HepG2 (cell line): ENCODE data around the gene TAS2R40. TPM values are rescaled to one million over a fixed set of nuclear protein-coding genes. Genes with fewer than 3 reads are reported as not detected.

ENCODE experiments used
- AGO1 ChIP-seq: fragments of 200-400 bp; formaldehyde crosslinking; IDR thresholded peaks from 2 replicates; pipeline ENCODE4 v1.6.1; 2017; ENCODE audit warnings: mild to moderate bottlenecking, low read depth, low read length, moderate library complexity; ENCODE audit not compliant: poor library complexity, severe bottlenecking
- AKAP8 ChIP-seq: sonication (generic); formaldehyde crosslinking; IDR thresholded peaks from 2 replicates; pipeline ENCODE4 v1.5.1; 2020; ENCODE audit warnings: mild to moderate bottlenecking, missing genetic modification reagents
- ARNT ChIP-seq: fragments of 450-650 bp; IDR thresholded peaks from 2 replicates; pipeline ENCODE4 v1.6.1; 2017
- ATAD3A ChIP-seq: sonication (generic); formaldehyde crosslinking; IDR thresholded peaks from 2 replicates; pipeline ENCODE4 v1.4.0; 2020; ENCODE audit warnings: missing genetic modification reagents
- DMTF1 ChIP-seq: sonication (generic); formaldehyde crosslinking; IDR thresholded peaks from 2 replicates; pipeline ENCODE4 v1.4.0; 2020; ENCODE audit warnings: mild to moderate bottlenecking, missing genetic modification reagents
- DNMT1 ChIP-seq: sonication (generic); formaldehyde crosslinking; IDR thresholded peaks from 2 replicates; pipeline ENCODE4 v1.5.1; 2020; ENCODE audit warnings: mild to moderate bottlenecking, missing genetic modification reagents
- HOXA5 ChIP-seq: sonication (generic); formaldehyde crosslinking; IDR thresholded peaks from 2 replicates; pipeline ENCODE4 v1.4.0; 2020; ENCODE audit warnings: missing genetic modification reagents
- IKZF4 ChIP-seq: sonication (generic); formaldehyde crosslinking; IDR thresholded peaks from 2 replicates; pipeline ENCODE4 v1.5.1; 2020; ENCODE audit warnings: borderline replicate concordance, mild to moderate bottlenecking, low read depth, missing genetic modification reagents; ENCODE audit errors: not compliant biosample characterization
- IKZF5 ChIP-seq: IDR thresholded peaks from 2 replicates; pipeline ENCODE4 v1.6.1; 2018; ENCODE audit warnings: missing genetic modification reagents, mild to moderate bottlenecking, missing compliant biosample characterization
- KLF13 ChIP-seq: sonication (generic); formaldehyde crosslinking; IDR thresholded peaks from 2 replicates; pipeline ENCODE4 v1.4.0; 2020; ENCODE audit warnings: mild to moderate bottlenecking, missing genetic modification reagents
- MAZ ChIP-seq, 2 experiments: sonication (generic) in 1 of 2; formaldehyde crosslinking in 1 of 2; IDR thresholded peaks; 2 replicates each; pipeline versions ENCODE4 v1.5.0 to v1.6.1; 2012 to 2020; ENCODE audit warnings: low read depth in 2 of 2, mild to moderate bottlenecking in 2 of 2, borderline replicate concordance in 1 of 2, improper control_type of control experiment in 1 of 2, low read length in 1 of 2, missing genetic modification reagents in 1 of 2, moderate library complexity in 1 of 2
- NFKB2 ChIP-seq: sonication (generic); formaldehyde crosslinking; IDR thresholded peaks from 2 replicates; pipeline ENCODE4 v1.4.0; 2020; ENCODE audit warnings: missing genetic modification reagents, borderline replicate concordance
- NKX3-1 ChIP-seq: sonication (generic); formaldehyde crosslinking; IDR thresholded peaks from 2 replicates; pipeline ENCODE4 v1.5.0; 2020; ENCODE audit warnings: missing genetic modification reagents
- PAWR ChIP-seq: sonication (generic); formaldehyde crosslinking; IDR thresholded peaks from 2 replicates; pipeline ENCODE4 v1.4.0; 2020; ENCODE audit warnings: missing genetic modification reagents, mild to moderate bottlenecking, borderline replicate concordance
- PRDM15 ChIP-seq: sonication (generic); formaldehyde crosslinking; IDR thresholded peaks from 2 replicates; pipeline ENCODE4 v1.4.0; 2020; ENCODE audit warnings: missing genetic modification reagents
- TAF15 ChIP-seq: fragments of 200-400 bp; formaldehyde crosslinking; IDR thresholded peaks from one replicate; pipeline ENCODE4 v1.6.1; 2018; ENCODE audit warnings: mild to moderate bottlenecking, low read depth, low read length; ENCODE audit not compliant: poor library complexity, severe bottlenecking
- TP53 ChIP-seq: sonication (generic); formaldehyde crosslinking; conservative IDR thresholded peaks from 2 replicates; pipeline ENCODE4 v1.4.0; 2020; ENCODE audit warnings: missing genetic modification reagents
- ZFYVE20 ChIP-seq: sonication (generic); formaldehyde crosslinking; IDR thresholded peaks from 2 replicates; pipeline ENCODE4 v1.8.0; 2023; ENCODE audit warnings: low read depth, mild to moderate bottlenecking, moderate library complexity, missing genetic modification reagents, borderline replicate concordance
- ZMAT3 ChIP-seq: sonication (generic); formaldehyde crosslinking; conservative IDR thresholded peaks from 2 replicates; pipeline ENCODE4 v1.7.0; 2021; ENCODE audit warnings: missing genetic modification reagents
- ZNF564 ChIP-seq: sonication (generic); formaldehyde crosslinking; IDR thresholded peaks from 2 replicates; pipeline ENCODE4 v1.8.1; 2023; ENCODE audit warnings: mild to moderate bottlenecking, missing genetic modification reagents
- ZNF766 ChIP-seq: sonication (generic); formaldehyde crosslinking; IDR thresholded peaks from 2 replicates; pipeline ENCODE4 v1.5.0; 2020; ENCODE audit warnings: missing genetic modification reagents, borderline replicate concordance
- polyA plus RNA-seq, 8 experiments: library from polyadenylated mRNA; depleted of rRNA in 3 of 8; stranded (reverse) in 7 of 8; unstranded in 1 of 8; fragments of >200 nt; fragmentation: Illumina TruSeq in 4 of 8; extraction: Trizol in 4 of 8; gene quantifications; 2 replicates each; pipeline versions ENCODE4 v1.2.1 to v1.2.3, GENCODE V29; 2011 to 2016; ENCODE audit warnings: low read depth in 4 of 8, missing spikeins in 1 of 8, mixed read lengths in 1 of 8; ENCODE audit not compliant: insufficient read depth in 1 of 8
- total RNA-seq, 5 experiments: library from RNA; depleted of rRNA; stranded (reverse); fragments of >200 nt; fragmentation: Illumina TruSeq; extraction: Trizol; gene quantifications; 2 replicates each; pipeline ENCODE4 v1.2.3, GENCODE V29; 2016; ENCODE audit warnings: low read depth in 1 of 5

The TAS2R40 gene
- total and polyA plus RNA-seq, 2 of the 13 experiments (the other 11 are each of a cell fraction or from before 2014, with no cell fraction given): not detected

GRCh38 chr7:143263266-143264195 is 41.7 kb downstream of the TAS2R40 start, which contains the start of gene GSTK1 (continued):
- TF ChIP-seq HOXA5 (CRISPR knock-in tag) (peak; percentile 88), AGO1 (peak; percentile 50), PAWR (CRISPR knock-in tag) (no peak), IKZF4 (peak; percentile 85), AKAP8 (CRISPR knock-in tag) (0 out of 2 replicates have a peak, but pooled peaks have one; percentile 57), ARNT (no peak), NFKB2 (CRISPR knock-in tag) (peak; percentile 81; the same call in 1 of the 2 replicates), PRDM15 (CRISPR knock-in tag) (0 out of 2 replicates have a peak, but pooled peaks have one; percentile 42), ZNF766 (CRISPR knock-in tag) (no peak; the same call in 1 of the 2 replicates), DNMT1 (CRISPR knock-in tag) (peak; percentile 72; the same call in 1 of the 2 replicates), ATAD3A (no peak), DMTF1 (no peak), KLF13 (CRISPR knock-in tag) (no peak), ZFYVE20 (no peak), IKZF5 (CRISPR knock-in tag) (peak; percentile 76), ZNF564 (CRISPR knock-in tag) (peak; percentile 57; the same call in 1 of the 2 replicates), TAF15 (no peak), MAZ (IDR thresholded peaks at IDR 0.05; ENCODE audit: borderline replicate concordance, low read depth, low read length) (no peak), MAZ (CRISPR knock-in tag; IDR thresholded peaks at IDR 0.05; ENCODE audit: low read depth) (peak; percentile 91), NKX3-1 (CRISPR knock-in tag) (peak; percentile 82), TP53 (CRISPR knock-in tag) (peak; percentile 76; the same call in 1 of the 2 replicates), ZMAT3 (CRISPR knock-in tag) (peak; percentile 84)
